Astrocyte (in vitro differentiated cells and primary cell): ENCODE measurements around the gene RNU6-1. TPM values are rescaled to one million over a fixed set of nuclear protein-coding genes. Genes with fewer than 3 reads are reported as not detected.
A peak's percentile ranks its signal among the peaks of the same experiment; 100 is the strongest.

Experiments
- DNase-seq: peaks from one replicate; pipeline ENCODE4 v3.0.0-alpha.2; 2010; ENCODE audit warnings: low read depth
- FAIRE-seq: peaks from 2 replicates; lab custom pipeline; 2011; peaks lifted over from hg19 to GRCh38; lab: Jason Lieb, UNC
- H2AFZ ChIP-seq: 2 replicates; pipeline ENCODE4 v1.6.0; 2012; ENCODE audit warnings: low read depth, low read length, inconsistent platforms
- H3K27ac ChIP-seq: 2 replicates; pipeline ENCODE4 v1.5.1; 2011; ENCODE audit warnings: low read depth, low read length, inconsistent platforms
- H3K27me3 ChIP-seq: 2 replicates; pipeline ENCODE4 v1.6.0; 2011; ENCODE audit warnings: low read length, inconsistent platforms; ENCODE audit not compliant: insufficient read depth
- H3K36me3 ChIP-seq: 2 replicates; pipeline ENCODE4 v1.5.1; 2011; ENCODE audit warnings: low read length, inconsistent platforms; ENCODE audit not compliant: insufficient read depth
- H3K4me1 ChIP-seq: 2 replicates; pipeline ENCODE4 v1.5.1; 2011; ENCODE audit warnings: low read length, inconsistent platforms; ENCODE audit not compliant: insufficient read depth
- H3K4me2 ChIP-seq: 2 replicates; pipeline ENCODE4 v1.6.0; 2012; ENCODE audit warnings: low read length, inconsistent platforms
- H3K4me3 ChIP-seq: 2 replicates; pipeline ENCODE4 v1.5.1; 2011; ENCODE audit warnings: low read depth, mild to moderate bottlenecking, low read length, inconsistent platforms; ENCODE audit not compliant: insufficient read depth
- H3K79me2 ChIP-seq: 2 replicates; pipeline ENCODE4 v1.6.0; 2012; ENCODE audit warnings: mild to moderate bottlenecking, low read length, inconsistent platforms; ENCODE audit not compliant: insufficient read depth
- H3K9ac ChIP-seq: 2 replicates; pipeline ENCODE4 v1.6.0; 2012; ENCODE audit warnings: mild to moderate bottlenecking, low read length, inconsistent platforms
- H3K9me3 ChIP-seq: 2 replicates; pipeline ENCODE4 v1.5.1; 2012; ENCODE audit warnings: low read depth, mild to moderate bottlenecking, low read length, inconsistent platforms; ENCODE audit not compliant: insufficient read depth
- H4K20me1 ChIP-seq: 2 replicates; pipeline ENCODE4 v1.6.0; 2012; ENCODE audit warnings: low read length, inconsistent platforms; ENCODE audit not compliant: insufficient read depth
- H3K27ac Mint-ChIP-seq: one replicate; pipeline ENCODE4 v1.8.0; 2021; ENCODE audit warnings: mild to moderate bottlenecking, mixed read lengths; ENCODE audit not compliant: unreplicated experiment
- H3K27me3 Mint-ChIP-seq: one replicate; pipeline ENCODE4 v1.8.0; 2021; ENCODE audit warnings: low read depth, mixed read lengths; ENCODE audit not compliant: unreplicated experiment
- H3K36me3 Mint-ChIP-seq: one replicate; pipeline ENCODE4 v1.8.0; 2021; ENCODE audit warnings: low read depth, mixed read lengths; ENCODE audit not compliant: unreplicated experiment
- H3K4me1 Mint-ChIP-seq: one replicate; pipeline ENCODE4 v1.8.0; 2021; ENCODE audit warnings: low read depth, mixed read lengths; ENCODE audit not compliant: unreplicated experiment
- H3K4me3 Mint-ChIP-seq: one replicate; pipeline ENCODE4 v1.8.0; 2021; ENCODE audit warnings: mild to moderate bottlenecking, moderate library complexity, mixed read lengths; ENCODE audit not compliant: unreplicated experiment
- H3K9me3 Mint-ChIP-seq: one replicate; pipeline ENCODE4 v1.8.0; 2021; ENCODE audit warnings: mild to moderate bottlenecking, mixed read lengths; ENCODE audit not compliant: unreplicated experiment
- EZH2 ChIP-seq: IDR thresholded peaks from 2 replicates; pipeline ENCODE4 v1.6.1; 2012; ENCODE audit warnings: mild to moderate bottlenecking, low read length, inconsistent platforms; ENCODE audit not compliant: insufficient read depth
- total RNA-seq: library from RNA; stranded (reverse); gene quantifications from 2 replicates; pipeline ENCODE4 v1.2.1, GENCODE V29; 2021
- TF ChIP-seq, protein P1 (sequence below): IDR thresholded peaks from 2 replicates; pipeline ENCODE4 v1.5.1; 2011; ENCODE audit warnings: low read depth, mild to moderate bottlenecking, inconsistent platforms, low read length, moderate library complexity; ENCODE audit not compliant: insufficient read depth

The RNU6-1 gene
- total RNA-seq, 1 donor from 2014 or later, result not detected

DNA sequence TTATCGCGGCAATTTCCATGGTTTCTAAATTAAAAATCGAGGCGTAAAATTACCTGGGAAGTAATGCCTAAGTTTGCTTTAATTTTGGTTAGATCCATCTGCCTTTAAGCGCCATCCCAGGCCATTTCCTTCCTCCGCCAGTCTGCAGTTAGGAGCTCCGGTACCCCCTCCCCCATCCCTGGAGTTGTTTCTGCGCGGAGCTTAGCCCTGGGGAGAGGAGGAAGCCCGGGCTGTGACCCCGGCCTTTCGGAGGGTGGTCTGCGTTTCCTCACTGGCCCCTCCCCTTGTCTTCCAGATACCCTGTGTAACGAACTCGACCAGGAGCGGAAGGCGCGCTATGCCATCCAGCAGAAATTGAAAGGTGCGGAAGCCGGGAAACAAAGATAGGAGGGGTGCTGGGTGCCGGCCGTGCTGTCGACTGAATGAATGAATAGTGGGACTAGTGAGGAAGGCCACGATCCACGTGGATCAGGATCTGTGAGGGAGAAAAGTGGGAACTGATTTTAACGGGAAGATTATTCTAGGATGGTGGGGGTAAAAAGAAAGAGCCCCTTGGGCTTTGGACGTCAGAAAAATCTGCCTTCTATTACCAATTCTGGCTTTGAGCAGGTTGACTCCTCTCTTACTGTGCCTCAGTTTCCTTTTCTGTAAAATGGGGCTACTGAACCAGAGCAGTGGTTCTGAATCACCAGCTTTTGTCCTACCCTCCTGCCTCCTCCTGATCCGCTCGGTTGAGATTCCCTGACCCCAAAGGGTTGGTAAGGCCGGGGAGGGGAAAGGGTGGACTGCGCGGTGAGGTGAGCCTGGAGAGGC is 6.7 kb downstream of the RNU6-1 start:
- Histone ChIP-seq H3K27me3 (peaks cover 90% of the 10 kb centered on the region), H3K9me3 (no peaks in the 10 kb centered on the region), H3K4me3 (peak overlapping the region; percentile 39), H3K4me2 (peak overlapping the region; percentile 82), H3K36me3 (no peaks in the 10 kb centered on the region), H3K4me1 (peaks cover 24% of the 10 kb centered on the region), H3K27ac (no peak overlapping the region), H2AFZ (peak overlapping the region; percentile 68), H3K9ac (no peak overlapping the region), H3K79me2 (no peaks in the 10 kb centered on the region), H4K20me1 (no peaks in the 10 kb centered on the region)
- FAIRE-seq (no peak), DNase-seq (no peak)
- Mint-ChIP-seq H3K27me3 (peaks cover 73% of the 10 kb centered on the region), H3K9me3 (peaks cover 16% of the 10 kb centered on the region), H3K36me3 (no peaks in the 10 kb centered on the region), H3K27ac (no peak overlapping the region), H3K4me3 (peak overlapping the region; percentile 50), H3K4me1 (no peaks in the 10 kb centered on the region)
- TF ChIP-seq, protein P1, sequence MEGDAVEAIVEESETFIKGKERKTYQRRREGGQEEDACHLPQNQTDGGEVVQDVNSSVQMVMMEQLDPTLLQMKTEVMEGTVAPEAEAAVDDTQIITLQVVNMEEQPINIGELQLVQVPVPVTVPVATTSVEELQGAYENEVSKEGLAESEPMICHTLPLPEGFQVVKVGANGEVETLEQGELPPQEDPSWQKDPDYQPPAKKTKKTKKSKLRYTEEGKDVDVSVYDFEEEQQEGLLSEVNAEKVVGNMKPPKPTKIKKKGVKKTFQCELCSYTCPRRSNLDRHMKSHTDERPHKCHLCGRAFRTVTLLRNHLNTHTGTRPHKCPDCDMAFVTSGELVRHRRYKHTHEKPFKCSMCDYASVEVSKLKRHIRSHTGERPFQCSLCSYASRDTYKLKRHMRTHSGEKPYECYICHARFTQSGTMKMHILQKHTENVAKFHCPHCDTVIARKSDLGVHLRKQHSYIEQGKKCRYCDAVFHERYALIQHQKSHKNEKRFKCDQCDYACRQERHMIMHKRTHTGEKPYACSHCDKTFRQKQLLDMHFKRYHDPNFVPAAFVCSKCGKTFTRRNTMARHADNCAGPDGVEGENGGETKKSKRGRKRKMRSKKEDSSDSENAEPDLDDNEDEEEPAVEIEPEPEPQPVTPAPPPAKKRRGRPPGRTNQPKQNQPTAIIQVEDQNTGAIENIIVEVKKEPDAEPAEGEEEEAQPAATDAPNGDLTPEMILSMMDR, result no peak
- no peak for TF ChIP-seq EZH2

DNA sequence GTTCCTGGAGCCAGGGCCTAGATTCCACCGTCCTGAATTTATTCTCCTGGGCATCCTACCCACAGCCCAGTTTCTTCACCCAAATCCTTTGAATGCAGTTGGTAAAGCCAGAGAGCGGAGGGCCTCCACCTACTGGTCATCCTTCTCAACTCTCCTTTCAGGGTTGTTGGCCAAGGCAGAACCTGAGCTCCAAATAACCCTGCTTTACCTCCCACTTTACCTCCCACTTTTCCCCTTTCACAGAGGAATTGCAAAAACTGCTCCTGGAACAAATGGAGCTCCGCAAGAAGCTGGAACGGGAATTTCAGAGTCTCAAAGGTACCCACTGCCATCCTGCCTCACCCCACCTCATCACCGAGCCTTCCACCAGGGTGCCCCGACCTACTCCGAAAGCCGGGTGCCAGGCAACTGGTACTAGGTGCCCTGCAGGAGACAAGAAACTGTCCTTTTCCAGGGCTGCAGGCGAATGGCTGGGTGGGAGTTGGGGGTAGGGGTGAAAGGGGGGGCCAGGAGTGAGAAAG is 7.8 kb downstream of the RNU6-1 start:
- no peaks in the 10 kb centered on the region for H3K9me3 ChIP-seq
- Mint-ChIP-seq H3K4me1 (no peaks in the 10 kb centered on the region), H3K4me3 (no peak overlapping the region), H3K27me3 (peaks cover 66% of the 10 kb centered on the region), H3K27ac (no peak overlapping the region), H3K9me3 (peaks cover 16% of the 10 kb centered on the region), H3K36me3 (no peaks in the 10 kb centered on the region)
- peaks cover 24% of the 10 kb centered on the region for H3K4me1 ChIP-seq
- H3K27ac ChIP-seq, result no peak overlapping the region
- H3K79me2 ChIP-seq, result no peaks in the 10 kb centered on the region
- H3K4me2 ChIP-seq, result no peak overlapping the region
- H2AFZ ChIP-seq, result no peak overlapping the region
- no peak overlapping the region for H3K4me3 ChIP-seq
- H3K27me3 ChIP-seq, result peaks cover 87% of the 10 kb centered on the region
- TF ChIP-seq, protein P1, result no peak
- no peak for TF ChIP-seq EZH2
- no peak overlapping the region for H3K9ac ChIP-seq
- no peaks in the 10 kb centered on the region for H3K36me3 ChIP-seq
- no peak for DNase-seq
- FAIRE-seq, result no peak
- H4K20me1 ChIP-seq, result no peaks in the 10 kb centered on the region

DNA sequence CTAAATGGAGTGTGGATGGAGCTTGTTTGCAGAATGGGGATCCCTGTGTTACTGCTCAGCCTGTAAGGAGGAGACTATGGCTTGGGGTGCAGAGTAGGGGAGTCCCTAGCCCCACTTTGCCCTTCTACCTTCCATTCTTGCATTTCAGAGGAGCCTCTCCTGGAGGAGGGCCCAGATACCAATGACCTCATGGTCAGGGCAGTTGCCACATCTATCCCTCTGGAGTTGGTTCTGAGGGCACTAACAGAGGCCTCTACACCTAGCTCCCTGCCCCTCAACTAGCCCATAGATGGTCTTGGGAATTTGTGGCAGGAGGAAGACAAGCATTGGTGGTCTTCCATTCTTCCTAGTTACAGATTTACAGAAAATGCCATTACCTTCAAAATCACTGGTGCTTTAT is 8.5 kb downstream of the RNU6-1 start:
- no peak overlapping the region for H3K4me2 ChIP-seq
- Mint-ChIP-seq H3K4me3 (no peak overlapping the region), H3K9me3 (peaks cover 16% of the 10 kb centered on the region), H3K27ac (no peak overlapping the region), H3K4me1 (no peaks in the 10 kb centered on the region), H3K36me3 (no peaks in the 10 kb centered on the region), H3K27me3 (peaks cover 64% of the 10 kb centered on the region)
- FAIRE-seq (no peak), DNase-seq (no peak)
- peaks cover under 1% of the 10 kb centered on the region for H4K20me1 ChIP-seq
- H3K27ac ChIP-seq, result no peak overlapping the region
- peaks cover under 1% of the 10 kb centered on the region for H3K9me3 ChIP-seq
- H3K4me3 ChIP-seq, result no peak overlapping the region
- H3K79me2 ChIP-seq, result no peaks in the 10 kb centered on the region
- H2AFZ ChIP-seq, result no peak overlapping the region
- peaks cover 85% of the 10 kb centered on the region for H3K27me3 ChIP-seq
- peaks cover 24% of the 10 kb centered on the region for H3K4me1 ChIP-seq
- TF ChIP-seq, protein P1, result no peak
- no peak for TF ChIP-seq EZH2
- no peaks in the 10 kb centered on the region for H3K36me3 ChIP-seq
- no peak overlapping the region for H3K9ac ChIP-seq
